ENCODE data around the gene USP40.

DNA sequence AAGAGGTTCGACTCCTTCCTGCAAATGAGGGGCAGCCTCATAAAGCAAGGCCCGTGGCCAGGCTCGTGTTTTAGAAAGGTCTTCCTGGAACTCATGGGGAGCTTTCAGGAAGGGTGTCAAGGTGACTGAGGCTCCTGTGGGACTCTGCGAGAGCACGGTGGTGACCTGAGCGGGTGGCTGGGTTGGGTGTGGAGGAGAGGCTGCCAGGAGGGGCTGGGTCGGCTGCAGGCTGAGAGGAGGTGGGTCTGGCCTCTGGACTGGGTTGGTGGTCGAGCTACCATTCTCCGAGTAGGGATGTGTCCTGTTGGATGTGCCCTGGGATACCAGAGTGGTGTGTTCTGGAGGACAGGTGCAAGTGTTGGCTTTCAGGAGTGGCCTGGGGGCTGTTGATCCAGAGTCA lies 125.9 kb downstream of the USP40 start:
- no peak for TF ChIP-seq EP300 (IDR thresholded peaks at IDR 0.05)
- TF ChIP-seq POLR2A (IDR thresholded peaks at IDR 0.05): no peak
- TF ChIP-seq, protein P1, sequence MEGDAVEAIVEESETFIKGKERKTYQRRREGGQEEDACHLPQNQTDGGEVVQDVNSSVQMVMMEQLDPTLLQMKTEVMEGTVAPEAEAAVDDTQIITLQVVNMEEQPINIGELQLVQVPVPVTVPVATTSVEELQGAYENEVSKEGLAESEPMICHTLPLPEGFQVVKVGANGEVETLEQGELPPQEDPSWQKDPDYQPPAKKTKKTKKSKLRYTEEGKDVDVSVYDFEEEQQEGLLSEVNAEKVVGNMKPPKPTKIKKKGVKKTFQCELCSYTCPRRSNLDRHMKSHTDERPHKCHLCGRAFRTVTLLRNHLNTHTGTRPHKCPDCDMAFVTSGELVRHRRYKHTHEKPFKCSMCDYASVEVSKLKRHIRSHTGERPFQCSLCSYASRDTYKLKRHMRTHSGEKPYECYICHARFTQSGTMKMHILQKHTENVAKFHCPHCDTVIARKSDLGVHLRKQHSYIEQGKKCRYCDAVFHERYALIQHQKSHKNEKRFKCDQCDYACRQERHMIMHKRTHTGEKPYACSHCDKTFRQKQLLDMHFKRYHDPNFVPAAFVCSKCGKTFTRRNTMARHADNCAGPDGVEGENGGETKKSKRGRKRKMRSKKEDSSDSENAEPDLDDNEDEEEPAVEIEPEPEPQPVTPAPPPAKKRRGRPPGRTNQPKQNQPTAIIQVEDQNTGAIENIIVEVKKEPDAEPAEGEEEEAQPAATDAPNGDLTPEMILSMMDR (IDR thresholded peaks at IDR 0.05): no peak

Data from ovary (tissue), 3 donors.